GM12878 (cell line): ENCODE measurements around the gene RETREG1. TPM values are rescaled to one million over a fixed set of nuclear protein-coding genes. Genes with fewer than 3 reads are reported as not detected.

Source experiments
- ATAC-seq: fragments of 200-7000 bp; cut with Tn5 transposase; 3 replicates; pipeline ENCODE4 v1.9.1; 2020; ENCODE audit warnings: mild to moderate bottlenecking, moderate library complexity
- BruUV-seq: library from RNA; stranded (reverse); fragments of 400-500 nt; replicated peaks from 2 replicates; lab custom pipeline; 2021; lab: Mats Ljungman, UMichigan
- CTCF ChIA-PET: fragments of 300-600 bp; sonication (Branson Sonifier 250); formaldehyde crosslinking; extraction: SDS; loops from one replicate; lab custom pipeline; 2021; ENCODE audit warnings: inconsistent platforms; lab: Yijun Ruan, JAX
- POLR2A ChIA-PET: fragments of 350-600 bp; formaldehyde crosslinking; extraction: SDS; loops from one replicate; lab custom pipeline; 2021; ENCODE audit warnings: inconsistent platforms; lab: Charles Lee
- RAD21 ChIA-PET: fragments of 300-600 bp; sonication (Branson Sonifier 250); formaldehyde crosslinking; loops from one replicate; lab custom pipeline; 2023; ENCODE audit warnings: antibody characterized with exemption; ENCODE audit not compliant: unreplicated experiment; lab: Charles Lee
- SMC1A ChIA-PET: fragments of 300-600 bp; sonication (Branson Sonifier 250); formaldehyde crosslinking; loops from one replicate; lab custom pipeline; 2023; ENCODE audit not compliant: unreplicated experiment, uncharacterized antibody; lab: Charles Lee
- DNase-seq: peaks from one replicate; pipeline ENCODE4 v3.0.0-alpha.2; 2011; ENCODE audit warnings: low read depth, low spot score
- FAIRE-seq: peaks from 3 replicates; lab custom pipeline; 2011; peaks lifted over from hg19 to GRCh38; lab: Jason Lieb, UNC
- H2AFZ ChIP-seq: 2 replicates; pipeline ENCODE4 v1.6.0; 2011; ENCODE audit warnings: low read depth, low read length, control low read depth; ENCODE audit not compliant: control insufficient read depth
- H3K27ac ChIP-seq: 2 replicates; pipeline ENCODE4 v1.5.1; 2011; ENCODE audit warnings: control low read depth; ENCODE audit not compliant: control insufficient read depth, insufficient read depth
- H3K27me3 ChIP-seq, 2 experiments: replicated peaks in 1 of 2; 2 replicates each; pipeline versions ENCODE4 v1.6.0 to v1.6.1; 2011; ENCODE audit warnings: low read length in 1 of 2; ENCODE audit not compliant: control insufficient read depth in 2 of 2, insufficient read depth in 2 of 2
- H3K36me3 ChIP-seq, 2 experiments: 2 replicates each; pipeline ENCODE4 v1.5.1; 2011; ENCODE audit warnings: low read length in 1 of 2; ENCODE audit not compliant: control insufficient read depth in 2 of 2, insufficient read depth in 2 of 2
- H3K4me1 ChIP-seq: 2 replicates; pipeline ENCODE4 v1.6.1; 2011; ENCODE audit warnings: mild to moderate bottlenecking, low read length, moderate library complexity, mixed read lengths; ENCODE audit not compliant: control insufficient read depth, insufficient read depth
- H3K4me2 ChIP-seq: 2 replicates; pipeline ENCODE4 v1.6.0; 2011; ENCODE audit warnings: control low read depth; ENCODE audit not compliant: control insufficient read depth, insufficient read depth
- H3K4me3 ChIP-seq: fragments of 200-600 bp; sonication (generic); 2 replicates; pipeline ENCODE4 v1.5.1; 2016
- H3K79me2 ChIP-seq: 2 replicates; pipeline ENCODE4 v1.6.0; 2011; ENCODE audit warnings: low read length; ENCODE audit not compliant: control insufficient read depth, insufficient read depth
- H3K9ac ChIP-seq: 2 replicates; pipeline ENCODE4 v1.8.0; 2011; ENCODE audit warnings: low read length, control low read depth, mixed read lengths; ENCODE audit not compliant: control insufficient read depth, insufficient read depth
- H3K9me3 ChIP-seq: replicated peaks from 3 replicates; pipeline ENCODE4 v1.5.1; 2011; ENCODE audit warnings: mild to moderate bottlenecking, low read length; ENCODE audit not compliant: control insufficient read depth, insufficient read depth
- H4K20me1 ChIP-seq: 2 replicates; pipeline ENCODE4 v1.6.0; 2011; ENCODE audit not compliant: control insufficient read depth, insufficient read depth
- ATF2 ChIP-seq: IDR thresholded peaks from 2 replicates; pipeline ENCODE4 v1.6.1; 2012; ENCODE audit warnings: low read length, inconsistent platforms
- BRCA1 ChIP-seq: IDR thresholded peaks from 2 replicates; pipeline ENCODE4 v1.6.1; 2011; ENCODE audit warnings: low read depth, low read length, improper control_type of control experiment
- CBX5 ChIP-seq: sonication (generic); IDR thresholded peaks from 2 replicates; pipeline ENCODE4 v1.6.1; 2016; ENCODE audit warnings: low read depth, moderate library complexity, mild to moderate bottlenecking, inconsistent platforms
- CEBPZ ChIP-seq: fragments of 150-350 bp; IDR thresholded peaks from 2 replicates; pipeline ENCODE4 v1.6.1; 2016; ENCODE audit warnings: low read depth, low read length
- CHD1 ChIP-seq: IDR thresholded peaks from 2 replicates; pipeline ENCODE4 v1.6.1; 2012; ENCODE audit warnings: low read depth, low read length, improper control_type of control experiment
- CREM ChIP-seq: IDR thresholded peaks from 2 replicates; pipeline ENCODE4 v1.6.1; 2014; ENCODE audit warnings: antibody characterized with exemption, low read depth
- EED ChIP-seq: sonication (generic); IDR thresholded peaks from 2 replicates; pipeline ENCODE4 v1.6.1; 2016; ENCODE audit warnings: antibody characterized with exemption, low read depth
- IKZF1 ChIP-seq: fragments of 450-650 bp; conservative IDR thresholded peaks from 2 replicates; pipeline ENCODE4 v1.6.1; 2017; ENCODE audit warnings: antibody characterized with exemption, mild to moderate bottlenecking
- MYB ChIP-seq: fragments of 150-350 bp; IDR thresholded peaks from 2 replicates; pipeline ENCODE4 v1.6.1; 2014; ENCODE audit warnings: mild to moderate bottlenecking, low read depth, low read length, borderline replicate concordance
- NR2F1 ChIP-seq: fragments of 450-650 bp; conservative IDR thresholded peaks from 2 replicates; pipeline ENCODE4 v1.6.1; 2017; ENCODE audit warnings: mild to moderate bottlenecking
- NRF1 ChIP-seq: conservative IDR thresholded peaks from 2 replicates; pipeline ENCODE4 v1.6.1; 2011; ENCODE audit warnings: mild to moderate bottlenecking, low read depth, low read length, improper control_type of control experiment
- POLR2A ChIP-seq: IDR thresholded peaks from 2 replicates; pipeline ENCODE4 v1.6.1; 2011; ENCODE audit warnings: low read depth, mild to moderate bottlenecking, low read length
- POLR2AphosphoS2 ChIP-seq: IDR thresholded peaks from 2 replicates; pipeline ENCODE4 v1.6.1; 2011; ENCODE audit warnings: low read depth, mild to moderate bottlenecking, low read length, improper control_type of control experiment, moderate library complexity
- RCOR1 ChIP-seq: conservative IDR thresholded peaks from 2 replicates; pipeline ENCODE4 v1.6.1; 2012; ENCODE audit warnings: low read depth, low read length, improper control_type of control experiment
- SPI1 ChIP-seq: IDR thresholded peaks from 2 replicates; pipeline ENCODE4 v1.6.1; 2011; ENCODE audit warnings: low read depth, mild to moderate bottlenecking, low read length, moderate library complexity, borderline replicate concordance; ENCODE audit not compliant: insufficient read depth
- WGBS: methylation state at CpG from one replicate; pipeline ENCODE4 v1.1.6; 2016; ENCODE audit warnings: low lambda C conversion rate; ENCODE audit not compliant: insufficient replicate concordance, insufficient coverage; ENCODE audit errors: missing lambda C conversion rate; 5-methylcytosine and 5-hydroxymethylcytosine counted together
- in situ Hi-C: fragments of 300-500 bp; cut with MboI; formaldehyde crosslinking; loops from 9 replicates; pipeline ENCODE4 v1.14.3; 2018; ENCODE audit warnings: mixed read lengths
- intact Hi-C: fragments of 100-400 bp; cut with micrococcal nuclease; formaldehyde crosslinking; loops from one replicate; pipeline ENCODE4 v1.14.2; 2022; ENCODE audit not compliant: unreplicated experiment
- polyA plus RNA-seq, 11 experiments: library from polyadenylated mRNA; depleted of rRNA in 4 of 11; unstranded in 6 of 11; stranded (reverse) in 5 of 11; fragments of >200 nt; fragmentation: Nextera tagmentation in 4 of 11; fragmentation: Illumina TruSeq in 1 of 11; extraction: Ambion mirVana in 4 of 11; extraction: Trizol in 1 of 11; gene quantifications; 1 replicate in 1 of 11; 2 replicates in 10 of 11; pipeline versions ENCODE4 v1.2.1 to v1.2.3, GENCODE V29; 2011 to 2016; ENCODE audit warnings: inconsistent platforms in 2 of 11, missing spikeins in 2 of 11, low read depth in 1 of 11
- total RNA-seq, 4 experiments: library from RNA; depleted of rRNA in 3 of 4; stranded (reverse); fragments of >200 nt in 3 of 4; fragmentation: Illumina TruSeq in 1 of 4; extraction: Trizol in 1 of 4; gene quantifications; 2 replicates each; pipeline versions ENCODE4 v1.2.1 to v1.2.3, GENCODE V29; 2013 to 2021

The RETREG1 gene
- total and polyA plus RNA-seq, 10 of the 15 experiments (the other 5 are each of a cell fraction or from before 2014, with no cell fraction given) = 3.9 to 8.9 (median 6.4) TPM

- H3K27ac ChIP-seq = peak overlapping the region; percentile 94
- in situ Hi-C loops = loop anchor here (25.0 kb wide), 1 partner anchor 1755 kb away; no protein-coding TSS in a partner anchor
- TF ChIP-seq SPI1 = no peak
- TF ChIP-seq IKZF1 = no peak
- TF ChIP-seq NRF1 = no peak
- no peak for TF ChIP-seq NR2F1
- no peak for TF ChIP-seq POLR2AphosphoS2
- TF ChIP-seq CEBPZ = no peak
- TF ChIP-seq CBX5 = peak; percentile 70
- TF ChIP-seq EED = peak; percentile 49; the same call in 1 of the 2 replicates
- TF ChIP-seq CREM = peak; percentile 36; the same call in 1 of the 2 replicates
- no peak for TF ChIP-seq BRCA1
- TF ChIP-seq POLR2A = no peak
- TF ChIP-seq RCOR1 = no peak
- no peak for TF ChIP-seq MYB
- peak; percentile 87 for TF ChIP-seq ATF2
- TF ChIP-seq CHD1 = no peak
These were observed 149.2 kb downstream of the RETREG1 start for GRCh38 chr5:16467363-16468219.

More at GRCh38 chr5:16467363-16468219, 149.2 kb downstream of the RETREG1 start:
- no peak overlapping the region for H2AFZ ChIP-seq
- H3K4me2 ChIP-seq = peak overlapping the region; percentile 96
- H3K9ac ChIP-seq = peak overlapping the region; percentile 85
- H3K4me3 ChIP-seq = peak overlapping the region; percentile 95
- intact Hi-C loops = loop anchor here (5.0 kb wide), 1 partner anchor 400 kb away; no protein-coding TSS in a partner anchor
- no peaks in the 10 kb centered on the region; the same call in 1 of the 2 replicates for H4K20me1 ChIP-seq
- no TSS peak for BruUV-seq
- SMC1A ChIA-PET = interaction anchor here (1.1 to 1.6 kb wide), 2 partner anchors 9 to 19 kb away, joined by 3 to 7 read pairs; no protein-coding TSS in a partner anchor
- peaks cover under 1 to 10% of the 10 kb centered on the region in 2 experiments for H3K36me3 ChIP-seq
- peak; percentile 71 for ATAC-seq
- 14% methylated on average over 3 of the region's 3 CpGs for WGBS
- no peaks in the 10 kb centered on the region; the same call in 2 of the 3 replicates for H3K9me3 ChIP-seq
- H3K4me1 ChIP-seq = peaks cover 24% of the 10 kb centered on the region
- RAD21 ChIA-PET = interaction anchor here (0.7 to 1.4 kb wide), 3 partner anchors 10 to 15 kb away, joined by 3 to 4 read pairs (median 3); no protein-coding TSS in a partner anchor
- H3K27me3 ChIP-seq = no peaks in the 10 kb centered on the region
- H3K79me2 ChIP-seq = peaks cover 64% of the 10 kb centered on the region
- CTCF ChIA-PET = interaction anchor here (0.7 to 6.0 kb wide), 5 partner anchors 10 to 324 kb away, joined by 3 to 48 read pairs (median 4); no protein-coding TSS in a partner anchor
- DNase-seq = peak; percentile 57
- peak; percentile 41 for FAIRE-seq
- POLR2A ChIA-PET = interaction anchor here (1.4 kb wide), 1 partner anchor 11 kb away, joined by 4 read pairs; no protein-coding TSS in a partner anchor
